Calu3 (cell line): ENCODE results near the gene BMPR1B. TPM values are rescaled to one million over a fixed set of nuclear protein-coding genes. Genes with fewer than 3 reads are reported as not detected.

Experiments
- BruUV-seq: library from RNA; stranded (reverse); fragments of 400-500 nt; replicated peaks from 2 replicates; lab custom pipeline; 2021; lab: Mats Ljungman, UMichigan
- CTCF ChIA-PET: fragments of 300-600 bp; sonication (Branson Sonifier 250); formaldehyde crosslinking; loops from one replicate; lab custom pipeline; 2022; ENCODE audit warnings: antibody characterized with exemption; lab: Charles Lee
- DNase-seq: peaks from one replicate; pipeline ENCODE4 v3.0.0; 2022
- H3K27ac Mint-ChIP-seq: one replicate; pipeline ENCODE4 v1.8.0; 2022; ENCODE audit warnings: mixed read lengths; ENCODE audit not compliant: unreplicated experiment
- H3K27me3 Mint-ChIP-seq: one replicate; pipeline ENCODE4 v1.8.0; 2022; ENCODE audit warnings: mixed read lengths; ENCODE audit not compliant: unreplicated experiment
- H3K36me3 Mint-ChIP-seq: one replicate; pipeline ENCODE4 v1.8.0; 2022; ENCODE audit warnings: mild to moderate bottlenecking, moderate library complexity, mixed read lengths; ENCODE audit not compliant: insufficient read depth, unreplicated experiment
- H3K4me1 Mint-ChIP-seq: one replicate; pipeline ENCODE4 v1.8.0; 2022; ENCODE audit warnings: mild to moderate bottlenecking, low read depth, mixed read lengths; ENCODE audit not compliant: unreplicated experiment
- H3K4me3 Mint-ChIP-seq: one replicate; pipeline ENCODE4 v1.8.0; 2022; ENCODE audit warnings: mild to moderate bottlenecking, low read depth, moderate library complexity, mixed read lengths; ENCODE audit not compliant: unreplicated experiment
- H3K9me3 Mint-ChIP-seq: one replicate; pipeline ENCODE4 v1.8.0; 2022; ENCODE audit warnings: low read depth, mixed read lengths; ENCODE audit not compliant: unreplicated experiment
- intact Hi-C: fragments of 100-400 bp; cut with micrococcal nuclease; formaldehyde crosslinking; loops from one replicate; pipeline ENCODE4 v1.10.0; 2022; ENCODE audit not compliant: unreplicated experiment
- total RNA-seq: library from RNA; stranded (reverse); gene quantifications from 2 replicates; pipeline ENCODE4 v1.2.3, GENCODE V29; 2022
- TF ChIP-seq, protein P1 (sequence below): fragments of 200-600 bp; IDR thresholded peaks from one replicate; pipeline ENCODE4 v1.8.0; 2022; ENCODE audit warnings: antibody characterized with exemption; ENCODE audit not compliant: unreplicated experiment

BMPR1B gene
- total RNA-seq, 1 experiment from 2014 or later: 9.2 TPM

DNA sequence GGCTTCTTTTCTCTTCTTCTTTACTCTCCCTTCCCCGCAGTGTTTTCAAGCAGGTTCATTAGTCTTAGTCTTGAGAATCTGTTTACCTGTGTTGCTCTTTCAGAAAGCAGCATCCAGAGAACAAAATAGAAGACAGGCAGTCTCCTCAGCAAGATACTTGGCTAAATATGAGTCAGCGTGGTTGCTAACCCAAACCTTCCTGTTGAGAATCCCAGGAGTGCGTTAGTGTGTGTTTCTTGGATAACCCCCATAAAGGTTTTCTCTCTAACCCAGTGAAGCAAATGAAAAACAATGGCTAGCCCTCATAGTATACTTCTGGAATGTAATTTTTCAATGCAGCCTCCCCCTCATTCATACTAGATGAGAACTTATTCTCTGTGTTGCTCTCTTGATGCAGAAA is 41.1 kb downstream of the BMPR1B start:
- no peak for DNase-seq
- no peak overlapping the region for H3K27ac Mint-ChIP-seq
- H3K9me3 Mint-ChIP-seq: no peaks in the 10 kb centered on the region
- no TSS peak for BruUV-seq
- no peaks in the 10 kb centered on the region for H3K36me3 Mint-ChIP-seq
- no peak overlapping the region for H3K4me3 Mint-ChIP-seq
- CTCF ChIA-PET: no interaction called here
- H3K4me1 Mint-ChIP-seq: no peaks in the 10 kb centered on the region
- intact Hi-C loops: no loop called here
- H3K27me3 Mint-ChIP-seq: no peaks in the 10 kb centered on the region
- TF ChIP-seq, protein P1, sequence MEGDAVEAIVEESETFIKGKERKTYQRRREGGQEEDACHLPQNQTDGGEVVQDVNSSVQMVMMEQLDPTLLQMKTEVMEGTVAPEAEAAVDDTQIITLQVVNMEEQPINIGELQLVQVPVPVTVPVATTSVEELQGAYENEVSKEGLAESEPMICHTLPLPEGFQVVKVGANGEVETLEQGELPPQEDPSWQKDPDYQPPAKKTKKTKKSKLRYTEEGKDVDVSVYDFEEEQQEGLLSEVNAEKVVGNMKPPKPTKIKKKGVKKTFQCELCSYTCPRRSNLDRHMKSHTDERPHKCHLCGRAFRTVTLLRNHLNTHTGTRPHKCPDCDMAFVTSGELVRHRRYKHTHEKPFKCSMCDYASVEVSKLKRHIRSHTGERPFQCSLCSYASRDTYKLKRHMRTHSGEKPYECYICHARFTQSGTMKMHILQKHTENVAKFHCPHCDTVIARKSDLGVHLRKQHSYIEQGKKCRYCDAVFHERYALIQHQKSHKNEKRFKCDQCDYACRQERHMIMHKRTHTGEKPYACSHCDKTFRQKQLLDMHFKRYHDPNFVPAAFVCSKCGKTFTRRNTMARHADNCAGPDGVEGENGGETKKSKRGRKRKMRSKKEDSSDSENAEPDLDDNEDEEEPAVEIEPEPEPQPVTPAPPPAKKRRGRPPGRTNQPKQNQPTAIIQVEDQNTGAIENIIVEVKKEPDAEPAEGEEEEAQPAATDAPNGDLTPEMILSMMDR: no peak

DNA sequence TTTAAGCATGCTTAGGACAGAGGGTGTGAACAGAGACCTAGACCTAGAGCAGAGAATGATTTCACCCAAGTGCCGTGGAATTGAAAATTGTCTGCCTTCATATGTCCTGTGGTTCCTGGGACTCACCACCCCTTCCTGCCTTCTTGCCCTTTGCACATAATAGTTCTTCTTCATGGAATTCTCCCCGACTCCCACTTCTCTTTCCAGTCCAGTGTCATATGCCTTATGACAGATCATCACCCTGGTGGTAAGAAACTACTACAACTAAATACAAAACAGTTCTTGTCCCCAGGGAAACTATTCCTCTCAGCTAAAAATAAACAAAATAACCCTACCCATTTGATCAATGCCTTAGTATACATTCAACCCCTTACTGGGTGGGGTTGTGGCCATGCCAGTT is 43.3 kb downstream of the BMPR1B start:
- no peak overlapping the region for H3K4me3 Mint-ChIP-seq
- BruUV-seq: no TSS peak
- no peaks in the 10 kb centered on the region for H3K4me1 Mint-ChIP-seq
- CTCF ChIA-PET: no interaction called here
- intact Hi-C loops: no loop called here
- H3K36me3 Mint-ChIP-seq: no peaks in the 10 kb centered on the region
- no peak for DNase-seq
- H3K27ac Mint-ChIP-seq: no peak overlapping the region
- H3K27me3 Mint-ChIP-seq: no peaks in the 10 kb centered on the region
- H3K9me3 Mint-ChIP-seq: no peaks in the 10 kb centered on the region
- TF ChIP-seq, protein P1: no peak

DNA sequence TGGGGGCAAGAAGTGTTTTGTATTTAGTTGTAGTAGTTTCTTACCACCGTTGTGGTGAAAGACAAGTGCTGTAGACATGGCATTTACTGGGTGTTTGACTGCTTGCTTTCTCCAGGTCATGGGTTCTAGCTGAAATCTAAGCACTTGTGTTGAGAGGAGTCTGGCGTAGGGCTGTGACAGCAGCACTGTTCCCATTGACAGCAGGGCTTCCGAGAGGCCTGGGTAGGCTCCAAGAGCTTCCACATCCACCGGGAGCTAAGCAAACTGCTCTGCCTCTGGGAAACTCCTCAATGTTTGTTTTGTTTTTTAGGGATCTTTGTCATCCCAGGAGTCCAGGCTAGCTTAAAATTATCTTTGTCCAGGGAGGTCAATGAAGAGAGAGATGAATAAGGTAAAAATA is 44.3 kb downstream of the BMPR1B start:
- Mint-ChIP-seq H3K4me3 (no peak overlapping the region), H3K4me1 (no peaks in the 10 kb centered on the region), H3K9me3 (no peaks in the 10 kb centered on the region), H3K27ac (no peak overlapping the region), H3K27me3 (no peaks in the 10 kb centered on the region), H3K36me3 (no peaks in the 10 kb centered on the region)
- TF ChIP-seq, protein P1: no peak
- CTCF ChIA-PET: no interaction called here
- DNase-seq: no peak
- BruUV-seq: no TSS peak
- intact Hi-C loops: no loop called here

DNA sequence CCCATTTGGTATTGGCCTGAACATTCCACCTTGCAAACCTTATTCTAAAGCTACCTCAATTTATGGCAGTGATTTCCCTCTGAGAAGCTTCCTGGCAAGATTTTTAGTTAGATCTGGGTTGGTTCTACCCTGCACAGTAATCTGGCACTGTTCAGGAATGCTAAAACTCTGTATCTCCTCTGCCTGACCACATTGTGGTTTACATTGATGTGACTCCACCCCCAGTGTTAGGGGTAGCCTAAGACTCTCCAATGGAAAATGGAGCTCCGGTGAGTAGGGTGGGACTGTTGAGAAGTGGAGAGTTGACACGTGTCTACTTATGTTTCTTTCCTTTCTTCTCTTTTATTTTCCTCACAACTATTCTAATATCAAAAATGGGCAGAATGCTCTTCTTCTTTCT is 45.4 kb downstream of the BMPR1B start:
- H3K27me3 Mint-ChIP-seq: no peaks in the 10 kb centered on the region
- TF ChIP-seq, protein P1: no peak
- intact Hi-C loops: no loop called here
- no peaks in the 10 kb centered on the region for H3K36me3 Mint-ChIP-seq
- CTCF ChIA-PET: no interaction called here
- no peak for DNase-seq
- no peak overlapping the region for H3K27ac Mint-ChIP-seq
- H3K4me1 Mint-ChIP-seq: no peaks in the 10 kb centered on the region
- H3K4me3 Mint-ChIP-seq: no peak overlapping the region
- BruUV-seq: no TSS peak
- H3K9me3 Mint-ChIP-seq: no peaks in the 10 kb centered on the region
